Measurements from ENCODE around the gene ISOC2.

ISOC2 gene

GRCh38 chr19:55461259-55461973, at the start of gene ISOC2:
TSS of gene ISOC2 (minus strand) at chr19:55461642. CDS start at chr19:55456486, 5,156 bp downstream.
- peaks cover 3% of the 10 kb centered on the region for H3K4me1 ChIP-seq (ENCODE audit: insufficient read depth, poor library complexity, severe bottlenecking)
- DNase-seq (ENCODE audit: low spot score) = peak; percentile 100
- H3K9me3 ChIP-seq (ENCODE audit: severe bottlenecking) = no peaks in the 10 kb centered on the region
- H3K27me3 ChIP-seq (ENCODE audit: insufficient read depth, poor library complexity, severe bottlenecking) = no peaks in the 10 kb centered on the region
- no peak for TF ChIP-seq CTCF (IDR thresholded peaks at IDR 0.05; ENCODE audit: poor library complexity, severe bottlenecking)
- ATAC-seq (ENCODE audit: low read depth) = peak; percentile 95
- H3K27ac ChIP-seq (ENCODE audit: poor library complexity, severe bottlenecking) = peak within 1 kb of the TSS; percentile 18
- peak within 1 kb of the TSS; percentile 59 for H3K4me3 ChIP-seq (ENCODE audit: severe bottlenecking)
- H3K36me3 ChIP-seq (ENCODE audit: low read depth) = 0 out of 2 replicates have a peak, but pooled peaks cover 3% of the 10 kb centered on the region

- DNase-seq (ENCODE audit: low spot score) (no peak), ATAC-seq (ENCODE audit: low read depth) (no peak)
- Histone ChIP-seq H3K9me3 (ENCODE audit: severe bottlenecking) (no peaks in the 10 kb centered on the region), H3K27ac (ENCODE audit: poor library complexity, severe bottlenecking) (no peak overlapping the region), H3K4me1 (ENCODE audit: insufficient read depth, poor library complexity, severe bottlenecking) (no peaks in the 10 kb centered on the region), H3K36me3 (ENCODE audit: low read depth) (no peaks in the 10 kb centered on the region), H3K27me3 (ENCODE audit: insufficient read depth, poor library complexity, severe bottlenecking) (no peaks in the 10 kb centered on the region), H3K4me3 (ENCODE audit: severe bottlenecking) (no peak overlapping the region)
- TF ChIP-seq CTCF (IDR thresholded peaks at IDR 0.05; ENCODE audit: poor library complexity, severe bottlenecking) = no peak
Measured at GRCh38 chr19:55508120-55508519, 46.7 kb upstream of the ISOC2 start.

GRCh38 chr19:55504981-55505380, 43.5 kb upstream of the ISOC2 start:
- H3K4me1 ChIP-seq (ENCODE audit: insufficient read depth, poor library complexity, severe bottlenecking) = no peaks in the 10 kb centered on the region
- DNase-seq (ENCODE audit: low spot score) (no peak), ATAC-seq (ENCODE audit: low read depth) (no peak)
- H3K9me3 ChIP-seq (ENCODE audit: severe bottlenecking) = no peaks in the 10 kb centered on the region
- no peak overlapping the region for H3K27ac ChIP-seq (ENCODE audit: poor library complexity, severe bottlenecking)
- TF ChIP-seq CTCF (IDR thresholded peaks at IDR 0.05; ENCODE audit: poor library complexity, severe bottlenecking) = no peak
- H3K27me3 ChIP-seq (ENCODE audit: insufficient read depth, poor library complexity, severe bottlenecking) = no peaks in the 10 kb centered on the region
- no peak overlapping the region for H3K4me3 ChIP-seq (ENCODE audit: severe bottlenecking)
- H3K36me3 ChIP-seq (ENCODE audit: low read depth) = no peaks in the 10 kb centered on the region

- no peaks in the 10 kb centered on the region for H3K9me3 ChIP-seq (ENCODE audit: severe bottlenecking)
- no peaks in the 10 kb centered on the region for H3K36me3 ChIP-seq (ENCODE audit: low read depth)
- no peak for DNase-seq (ENCODE audit: low spot score)
- no peak overlapping the region for H3K27ac ChIP-seq (ENCODE audit: poor library complexity, severe bottlenecking)
- no peaks in the 10 kb centered on the region for H3K4me1 ChIP-seq (ENCODE audit: insufficient read depth, poor library complexity, severe bottlenecking)
- H3K27me3 ChIP-seq (ENCODE audit: insufficient read depth, poor library complexity, severe bottlenecking) = no peaks in the 10 kb centered on the region
- no peak for ATAC-seq (ENCODE audit: low read depth)
- TF ChIP-seq CTCF (IDR thresholded peaks at IDR 0.05; ENCODE audit: poor library complexity, severe bottlenecking) = peak; percentile 59
- H3K4me3 ChIP-seq (ENCODE audit: severe bottlenecking) = no peak overlapping the region
Measured at GRCh38 chr19:55504252-55504603, 42.8 kb upstream of the ISOC2 start.
